Loucy (cell line): Measurements from ENCODE around the gene CALN1.

Experiments used
- EZH2phosphoT487 ChIP-seq: fragments of 200-600 bp; IDR thresholded peaks from 2 replicates; pipeline ENCODE4 v1.6.1; 2018; ENCODE audit warnings: antibody characterized with exemption, mild to moderate bottlenecking, moderate library complexity, borderline replicate concordance
- TF ChIP-seq, protein P1 (sequence below): fragments of 200-600 bp; sonication (generic); conservative IDR thresholded peaks from 2 replicates; pipeline ENCODE4 v1.5.1; 2014; ENCODE audit warnings: mild to moderate bottlenecking, antibody characterized with exemption, low read length

DNA sequence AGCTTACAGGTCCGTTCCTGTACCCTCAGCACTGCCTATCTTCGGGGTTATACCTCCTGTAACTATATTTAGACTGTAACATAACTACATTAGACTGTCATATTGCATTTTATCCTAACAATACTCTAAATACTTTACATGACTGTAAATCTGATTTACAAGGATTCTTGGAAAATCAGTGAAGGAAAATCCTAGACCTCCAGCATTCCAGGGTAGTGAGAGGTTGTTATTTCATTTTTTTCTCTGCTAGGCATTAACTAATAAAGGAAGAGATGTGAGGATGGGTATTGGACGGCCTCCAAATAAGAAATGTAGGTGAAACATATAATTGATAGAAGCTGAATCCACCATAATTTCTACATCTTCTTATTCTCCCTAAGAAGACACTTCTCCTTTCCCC, 569.4 kb downstream of the CALN1 start:
- TF ChIP-seq, protein P1, sequence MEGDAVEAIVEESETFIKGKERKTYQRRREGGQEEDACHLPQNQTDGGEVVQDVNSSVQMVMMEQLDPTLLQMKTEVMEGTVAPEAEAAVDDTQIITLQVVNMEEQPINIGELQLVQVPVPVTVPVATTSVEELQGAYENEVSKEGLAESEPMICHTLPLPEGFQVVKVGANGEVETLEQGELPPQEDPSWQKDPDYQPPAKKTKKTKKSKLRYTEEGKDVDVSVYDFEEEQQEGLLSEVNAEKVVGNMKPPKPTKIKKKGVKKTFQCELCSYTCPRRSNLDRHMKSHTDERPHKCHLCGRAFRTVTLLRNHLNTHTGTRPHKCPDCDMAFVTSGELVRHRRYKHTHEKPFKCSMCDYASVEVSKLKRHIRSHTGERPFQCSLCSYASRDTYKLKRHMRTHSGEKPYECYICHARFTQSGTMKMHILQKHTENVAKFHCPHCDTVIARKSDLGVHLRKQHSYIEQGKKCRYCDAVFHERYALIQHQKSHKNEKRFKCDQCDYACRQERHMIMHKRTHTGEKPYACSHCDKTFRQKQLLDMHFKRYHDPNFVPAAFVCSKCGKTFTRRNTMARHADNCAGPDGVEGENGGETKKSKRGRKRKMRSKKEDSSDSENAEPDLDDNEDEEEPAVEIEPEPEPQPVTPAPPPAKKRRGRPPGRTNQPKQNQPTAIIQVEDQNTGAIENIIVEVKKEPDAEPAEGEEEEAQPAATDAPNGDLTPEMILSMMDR = no peak
- no peak for TF ChIP-seq EZH2phosphoT487
